Heart right ventricle (tissue), 16 donors: ENCODE data around the gene TRMT5. TPM values are rescaled to one million over a fixed set of nuclear protein-coding genes. Genes with fewer than 3 reads are reported as not detected.

ENCODE experiments used
- ATAC-seq, 8 donors: fragments of 200-7000 bp; cut with Tn5 transposase; one replicate each; pipeline ENCODE4 v1.9.1; 2020; ENCODE audit warnings: mild to moderate bottlenecking in 8 of 8, moderate library complexity in 8 of 8, moderate number of reproducible peaks in 1 of 8
- DNase-seq, 2 donors: peaks; one replicate each; pipeline ENCODE4 v3.0.0-alpha.2; 2020
- H3K27ac ChIP-seq, 10 donors: fragments of 200-600 bp; sonication (generic) in 2 of 10; one replicate each; pipeline versions ENCODE4 v1.5.0 to v1.8.0; 2020 to 2022; ENCODE audit warnings: mild to moderate bottlenecking in 3 of 10
- H3K27me3 ChIP-seq, 7 donors: fragments of 200-600 bp; one replicate each; pipeline ENCODE4 v1.8.0; 2021 to 2022; ENCODE audit warnings: mild to moderate bottlenecking in 2 of 7
- H3K36me3 ChIP-seq, 9 donors: fragments of 200-600 bp; sonication (generic) in 1 of 9; one replicate each; pipeline versions ENCODE4 v1.5.0 to v1.8.0; 2020 to 2022; ENCODE audit warnings: mild to moderate bottlenecking in 2 of 9
- H3K4me1 ChIP-seq, 9 donors: fragments of 200-600 bp; sonication (generic) in 1 of 9; one replicate each; pipeline versions ENCODE4 v1.5.0 to v1.8.0; 2020 to 2022; ENCODE audit warnings: mild to moderate bottlenecking in 4 of 9
- H3K4me3 ChIP-seq, 10 donors: fragments of 200-600 bp; sonication (generic) in 2 of 10; one replicate each; pipeline versions ENCODE4 v1.5.0 to v1.8.0; 2020 to 2022; ENCODE audit warnings: mild to moderate bottlenecking in 7 of 10, moderate library complexity in 2 of 10
- H3K9me3 ChIP-seq, 11 donors: fragments of 200-600 bp in 10 of 11; sonication (generic) in 2 of 11; one replicate each; pipeline versions ENCODE4 v1.5.0 to v1.8.0; 2013 to 2022; ENCODE audit warnings: mild to moderate bottlenecking in 2 of 11, control low read depth in 1 of 11, moderate library complexity in 1 of 11
- CTCF ChIP-seq, 9 donors: fragments of 200-600 bp; sonication (generic) in 2 of 9; IDR thresholded peaks; one replicate each; pipeline versions ENCODE4 v1.5.0 to v1.8.0; 2021 to 2022; ENCODE audit warnings: antibody characterized with exemption in 9 of 9, mild to moderate bottlenecking in 5 of 9, moderate library complexity in 1 of 9
- WGBS, 2 donors: extraction: QIAGEN DNeasy Blood & Tissue Kit; methylation state at CpG; one replicate each; pipeline ENCODE4 v1.1.7; 2013; ENCODE audit warnings: inconsistent platforms in 1 of 2; 5-methylcytosine and 5-hydroxymethylcytosine counted together
- intact Hi-C, 10 donors: fragments of 100-400 bp; cut with DNase I; formaldehyde crosslinking; loops; one replicate each; pipeline versions ENCODE4 v1.11.1 to v1.14.2; 2022
- polyA plus RNA-seq, 2 donors: library from polyadenylated mRNA; stranded (reverse); fragments of 200-250 nt; gene quantifications; one replicate each; pipeline ENCODE4 v1.2.3, GENCODE V29; 2013
- total RNA-seq, 10 donors: library from RNA; stranded (reverse); fragmentation: NEBNext Ultra II Directional in 3 of 10; extraction: Animal tissue kit (Norgen Biotek cat#: 25700) in 3 of 10; gene quantifications; one replicate each; pipeline versions ENCODE4 v1.2.1 to v1.2.4, GENCODE V29; 2021 to 2023
- donor health status: Arrhythmogenic right ventricular cardiomyopathy.
- donor health status: ischemic (EF 13 %, LVEDD 7.1; RV severe dilation, severe dysfunction).
- donor health status: healthy with polysubstance abuse.
- donor health status: DM: no; HTN: yes; CAD: no.
- donor health status: DM: no; HTN: no; CAD: no.
- donor health status: ischemic (EF 25% LVEDD 6.9; RV normal size, moderate dysfunction).
- donor health status: ischemic (EF 25% LVEDD 5.7; RV mildly dilated, moderate dysfunction).
- donor health status: healthy.
- donor health status: DM: yes; HTN: yes; CAD: no.
- donor health status: Ischemic cardiomyopathy.
- donor health status: ischemic (EF 35%, LVEDD 5.7; RV mildly dilated, moderate dysfunction).
- donor health status: nonischemic (EF 11% LVEDD 7.7; RV severe dilation, severe dysfunction).
- donor health status: DM: yes; HTN: yes; CAD: no.
- donor health status: PGD.
- donor health status: ischemic (EF 29% LVEDD 5.4; RV normal size, mild dysfunction).
- donor health status: nonischemic (EF 23%, LVEDD 6.1; RV moderate dilation, normal function).

TRMT5 gene
- total and polyA plus RNA-seq, 12 donors: 2.0 to 8.9 (median 6.6) TPM

- H3K27me3 ChIP-seq: no peaks in the 10 kb centered on the region
- intact Hi-C loops: no loop called here
- H3K27ac ChIP-seq: no peak overlapping the region
- TF ChIP-seq CTCF (IDR thresholded peaks at IDR 0.05): no peak
- no peak for ATAC-seq
- H3K4me1 ChIP-seq: no peaks in the 10 kb centered on the region
- DNase-seq: no peak
- no peak overlapping the region for H3K4me3 ChIP-seq
- no peaks in the 10 kb centered on the region for H3K9me3 ChIP-seq
- peaks cover 0 to 15% (median 0%) of the 10 kb centered on the region in 9 donors for H3K36me3 ChIP-seq
- WGBS, 2 donors: 95% methylated on average over 1 of the region's 1 CpG
Measured at GRCh38 chr14:60968099-60968498, 12.8 kb downstream of the TRMT5 start.

GRCh38 chr14:60965402-60965801, 15.5 kb downstream of the TRMT5 start:
- Histone ChIP-seq H3K4me3 (no peak overlapping the region), H3K9me3 (no peaks in the 10 kb centered on the region), H3K36me3 (no peaks in the 10 kb centered on the region), H3K27ac (no peak overlapping the region), H3K4me1 (no peaks in the 10 kb centered on the region), H3K27me3 (no peaks in the 10 kb centered on the region)
- no peak for DNase-seq
- peak in 1 of 8 donors; percentile 41 for ATAC-seq
- intact Hi-C loops: no loop called here
- TF ChIP-seq CTCF (IDR thresholded peaks at IDR 0.05): no peak

- ATAC-seq (no peak), DNase-seq (no peak)
- Histone ChIP-seq H3K27me3 (no peaks in the 10 kb centered on the region), H3K4me1 (no peaks in the 10 kb centered on the region), H3K27ac (no peak overlapping the region), H3K36me3 (no peaks in the 10 kb centered on the region), H3K9me3 (peaks cover 0 to under 1% (median 0%) of the 10 kb centered on the region in 11 donors), H3K4me3 (no peak overlapping the region)
- WGBS, 2 donors: 71 to 74% methylated on average over 2 of the region's 2 CpGs
- intact Hi-C loops: no loop called here
- TF ChIP-seq CTCF (IDR thresholded peaks at IDR 0.05): no peak
Measured at GRCh38 chr14:60964904-60965303, 16.0 kb downstream of the TRMT5 start.

- DNase-seq (no peak), ATAC-seq (no peak)
- H3K9me3 ChIP-seq: peaks cover 0 to 12% (median 4%) of the 10 kb centered on the region in 11 donors
Measured at GRCh38 chr14:60963761-60964160, 17.1 kb downstream of the TRMT5 start.

More at GRCh38 chr14:60963761-60964160, 17.1 kb downstream of the TRMT5 start:
- H3K36me3 ChIP-seq: no peaks in the 10 kb centered on the region
- 63% methylated on average over 2 of the region's 2 CpGs for WGBS, 2 donors
- no peak overlapping the region for H3K27ac ChIP-seq
- H3K27me3 ChIP-seq: no peaks in the 10 kb centered on the region
- no peak overlapping the region for H3K4me3 ChIP-seq
- H3K4me1 ChIP-seq: no peaks in the 10 kb centered on the region
- intact Hi-C loops: no loop called here
- no peak for TF ChIP-seq CTCF (IDR thresholded peaks at IDR 0.05)
